ENCODE data around the gene KMT2B.

- no peak for TF ChIP-seq CTCF (IDR thresholded peaks at IDR 0.05)
- no peak for TF ChIP-seq POLR2A (IDR thresholded peaks at IDR 0.05)
These were observed 60.2 kb downstream of the KMT2B start for GRCh38 chr19:35777961-35778360.
